GM10266 (cell line): ENCODE measurements around the gene KLHL29.

ENCODE experiments used
- DNase-seq: peaks from one replicate; pipeline ENCODE4 v3.0.0; 2012; ENCODE audit errors: extremely low spot score
- TF ChIP-seq, protein P1 (sequence below): IDR thresholded peaks from 2 replicates; pipeline ENCODE4 v1.5.1; 2012; ENCODE audit warnings: mild to moderate bottlenecking, low read depth; ENCODE audit not compliant: control insufficient read depth, insufficient read depth; ENCODE audit errors: missing control alignments

KLHL29 gene

DNA sequence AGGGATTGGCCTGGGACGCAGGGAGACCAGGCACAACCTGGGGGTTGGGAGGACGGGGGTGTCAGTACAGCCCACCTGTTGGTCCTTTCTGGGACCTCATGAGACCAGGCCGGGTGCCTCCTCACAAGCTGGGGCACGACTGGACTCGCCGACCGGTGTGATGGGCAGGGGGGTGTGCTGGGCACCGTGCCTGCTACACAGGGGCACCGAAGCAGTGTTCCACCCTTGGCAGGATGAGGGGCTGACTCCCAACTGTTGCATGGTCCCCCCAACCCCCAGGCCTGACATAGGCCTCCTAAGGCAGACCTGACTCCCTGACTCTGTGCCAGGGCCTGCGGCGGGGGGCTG is 285.2 kb downstream of the KLHL29 start:
- TF ChIP-seq, protein P1, sequence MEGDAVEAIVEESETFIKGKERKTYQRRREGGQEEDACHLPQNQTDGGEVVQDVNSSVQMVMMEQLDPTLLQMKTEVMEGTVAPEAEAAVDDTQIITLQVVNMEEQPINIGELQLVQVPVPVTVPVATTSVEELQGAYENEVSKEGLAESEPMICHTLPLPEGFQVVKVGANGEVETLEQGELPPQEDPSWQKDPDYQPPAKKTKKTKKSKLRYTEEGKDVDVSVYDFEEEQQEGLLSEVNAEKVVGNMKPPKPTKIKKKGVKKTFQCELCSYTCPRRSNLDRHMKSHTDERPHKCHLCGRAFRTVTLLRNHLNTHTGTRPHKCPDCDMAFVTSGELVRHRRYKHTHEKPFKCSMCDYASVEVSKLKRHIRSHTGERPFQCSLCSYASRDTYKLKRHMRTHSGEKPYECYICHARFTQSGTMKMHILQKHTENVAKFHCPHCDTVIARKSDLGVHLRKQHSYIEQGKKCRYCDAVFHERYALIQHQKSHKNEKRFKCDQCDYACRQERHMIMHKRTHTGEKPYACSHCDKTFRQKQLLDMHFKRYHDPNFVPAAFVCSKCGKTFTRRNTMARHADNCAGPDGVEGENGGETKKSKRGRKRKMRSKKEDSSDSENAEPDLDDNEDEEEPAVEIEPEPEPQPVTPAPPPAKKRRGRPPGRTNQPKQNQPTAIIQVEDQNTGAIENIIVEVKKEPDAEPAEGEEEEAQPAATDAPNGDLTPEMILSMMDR, result no peak
- DNase-seq, result no peak

DNA sequence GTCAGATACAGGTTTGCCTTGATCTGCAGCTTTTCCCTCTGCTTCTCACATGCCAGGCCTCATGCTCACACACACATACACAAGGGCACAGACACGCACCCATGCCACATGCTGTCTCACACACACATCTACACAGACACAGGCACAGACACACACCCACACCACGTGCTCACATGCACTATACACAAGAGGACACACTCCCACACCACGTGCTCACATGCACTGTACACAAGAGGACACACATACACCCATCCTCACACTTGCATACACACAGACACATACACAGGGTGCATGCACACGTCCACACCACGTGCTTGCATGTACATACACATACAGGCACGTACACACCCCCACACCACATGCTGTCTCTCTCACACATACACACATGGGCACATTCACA is 288.1 kb downstream of the KLHL29 start:
- TF ChIP-seq, protein P1, result no peak
- DNase-seq, result no peak

- TF ChIP-seq, protein P1, result no peak
- DNase-seq, result no peak
Observed at GRCh38 chr2:23673830-23674679, 289.1 kb downstream of the KLHL29 start.

- DNase-seq, result no peak
- TF ChIP-seq, protein P1, result no peak
Observed at GRCh38 chr2:23675506-23675905, 290.5 kb downstream of the KLHL29 start.

- no peak for DNase-seq
- TF ChIP-seq, protein P1, result no peak
Observed at GRCh38 chr2:23677836-23678235, 292.9 kb downstream of the KLHL29 start.

- no peak for DNase-seq
- TF ChIP-seq, protein P1, result no peak
Observed at GRCh38 chr2:23679044-23679443, 294.1 kb downstream of the KLHL29 start.

DNA sequence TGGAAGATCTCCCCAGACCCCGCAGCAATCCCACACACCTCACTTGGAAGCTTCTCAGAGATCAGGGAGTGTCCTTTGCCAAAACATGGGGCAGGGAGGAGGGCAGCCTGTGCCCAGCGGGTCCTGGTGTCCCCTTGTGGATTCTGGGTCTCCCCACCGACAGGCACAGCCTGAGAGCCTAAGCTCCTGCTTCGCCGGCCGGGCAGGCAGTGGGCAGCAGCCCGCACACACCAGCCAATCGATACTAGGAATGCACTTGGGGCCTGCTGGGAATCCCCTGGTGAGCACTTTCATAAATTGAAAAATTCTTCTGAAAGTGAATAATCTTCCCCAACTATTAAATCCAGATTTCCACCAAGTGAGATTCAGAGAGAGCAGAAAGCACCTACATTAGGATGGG is 296.0 kb downstream of the KLHL29 start:
- no peak for DNase-seq
- TF ChIP-seq, protein P1, result no peak
